HCT116 (cell line): ENCODE measurements around the gene KRTAP10-8. TPM values are rescaled to one million over a fixed set of nuclear protein-coding genes. Genes with fewer than 3 reads are reported as not detected.

ENCODE experiments used
- ATAC-seq: fragments of 200-7000 bp; cut with Tn5 transposase; 2 replicates; pipeline ENCODE4 v1.9.1; 2020; ENCODE audit warnings: mild to moderate bottlenecking, moderate library complexity
- BruUV-seq: library from RNA; stranded (reverse); fragments of 400-500 nt; replicated peaks from 2 replicates; lab custom pipeline; 2021; lab: Mats Ljungman, UMichigan
- CTCF ChIA-PET: fragments of 300-600 bp; sonication (Branson Sonifier 250); formaldehyde crosslinking; loops from one replicate; lab custom pipeline; 2021; ENCODE audit warnings: antibody characterized with exemption; lab: Charles Lee
- POLR2A ChIA-PET: fragments of 300-600, 350-600 bp; sonication (Branson Sonifier 250); formaldehyde crosslinking; loops from one replicate; lab custom pipeline; 2021; ENCODE audit warnings: antibody characterized with exemption; lab: Charles Lee
- RAD21 ChIA-PET, 2 experiments: fragments of 300-600 bp; sonication (Branson Sonifier 250); formaldehyde crosslinking; loops; one replicate each; lab custom pipeline; 2023; ENCODE audit warnings: low total read pairs in 2 of 2; ENCODE audit not compliant: uncharacterized antibody in 2 of 2, unreplicated experiment in 2 of 2, low non-redundant PET in 1 of 2; lab: Charles Lee
- DNase-seq: peaks from one replicate; pipeline ENCODE4 v3.0.0-alpha.2; 2010; ENCODE audit warnings: low read depth, low spot score
- H2AFZ ChIP-seq: fragments of 200-600 bp; shearing (Covaris generic), sonication (generic); 2 replicates; pipeline ENCODE4 v1.6.1; 2017; ENCODE audit warnings: low read depth, mixed run types, mixed read lengths, antibody characterized with exemption, low read length; ENCODE audit not compliant: poor library complexity, severe bottlenecking
- H3K27ac ChIP-seq: 2 replicates; pipeline ENCODE4 v1.5.1; 2012; ENCODE audit warnings: low read depth, low read length
- H3K27me3 ChIP-seq: fragments of 200-600 bp; sonication (generic); 2 replicates; pipeline ENCODE4 v1.6.1; 2016; ENCODE audit warnings: mixed run types, low read length, mixed read lengths; ENCODE audit not compliant: insufficient read depth
- H3K36me3 ChIP-seq, 2 experiments: fragments of 200-500 bp in 1 of 2; fragments of 200-600 bp in 1 of 2; sonication (Bioruptor generic) in 1 of 2; sonication (generic) in 1 of 2; 2 replicates each; pipeline versions ENCODE4 v1.5.1 to v1.6.1; 2014 to 2016; ENCODE audit warnings: low read length in 2 of 2, inconsistent platforms in 1 of 2, mixed read lengths in 1 of 2, mixed run types in 1 of 2; ENCODE audit not compliant: insufficient read depth in 2 of 2, control insufficient read depth in 1 of 2
- H3K4me1 ChIP-seq, 2 experiments: fragments of 200-600 bp in 1 of 2; sonication (generic) in 1 of 2; 2 replicates each; pipeline versions ENCODE4 v1.5.1 to v1.6.1; 2012 to 2017; ENCODE audit warnings: low read length in 2 of 2, inconsistent platforms in 1 of 2, mild to moderate bottlenecking in 1 of 2, mixed read lengths in 1 of 2, mixed run types in 1 of 2, moderate library complexity in 1 of 2; ENCODE audit not compliant: insufficient read depth in 2 of 2, control insufficient read depth in 1 of 2
- H3K4me2 ChIP-seq: fragments of 200-600 bp; sonication (generic); 2 replicates; pipeline ENCODE4 v1.6.1; 2017; ENCODE audit warnings: mixed run types, low read length, mixed read lengths
- H3K4me3 ChIP-seq, 2 experiments: fragments of 200-600 bp in 1 of 2; sonication (generic) in 1 of 2; replicated peaks in 1 of 2; 2 replicates each; pipeline ENCODE4 v1.5.1; 2011 to 2016; ENCODE audit warnings: low read length in 2 of 2, control low read depth in 1 of 2, low read depth in 1 of 2, mild to moderate bottlenecking in 1 of 2, mixed read lengths in 1 of 2, mixed run types in 1 of 2
- H3K79me2 ChIP-seq: fragments of 200-600 bp; sonication (generic); 2 replicates; pipeline ENCODE4 v1.6.1; 2017; ENCODE audit warnings: mild to moderate bottlenecking, mixed run types, low read length, moderate library complexity, mixed read lengths; ENCODE audit not compliant: insufficient read depth
- H3K9ac ChIP-seq: fragments of 200-600 bp; sonication (generic); 2 replicates; pipeline ENCODE4 v1.6.1; 2016; ENCODE audit warnings: low read length, mixed read lengths
- H3K9me2 ChIP-seq: fragments of 200-600 bp; sonication (generic), shearing (Covaris generic); 2 replicates; pipeline ENCODE4 v1.6.1; 2017; ENCODE audit warnings: mixed run types, mild to moderate bottlenecking, moderate library complexity; ENCODE audit not compliant: insufficient read depth
- H3K9me3 ChIP-seq, 2 experiments: fragments of 200-500 bp in 1 of 2; fragments of 200-600 bp in 1 of 2; sonication (Bioruptor generic) in 1 of 2; sonication (generic) in 1 of 2; 2 replicates each; pipeline ENCODE4 v1.6.1; 2014 to 2017; ENCODE audit warnings: low read length in 2 of 2, mixed read lengths in 2 of 2, inconsistent platforms in 1 of 2, low read depth in 1 of 2, mild to moderate bottlenecking in 1 of 2, mixed run types in 1 of 2, moderate library complexity in 1 of 2; ENCODE audit not compliant: control insufficient read depth in 1 of 2, insufficient read depth in 1 of 2
- H4K20me1 ChIP-seq: fragments of 200-600 bp; sonication (generic), shearing (Covaris generic); 2 replicates; pipeline ENCODE4 v1.6.1; 2017; ENCODE audit warnings: mixed run types, mild to moderate bottlenecking, moderate library complexity; ENCODE audit not compliant: insufficient read depth
- ELF1 ChIP-seq: IDR thresholded peaks from 2 replicates; pipeline ENCODE4 v1.6.1; 2012; ENCODE audit warnings: low read depth, borderline replicate concordance
- EZH2phosphoT487 ChIP-seq: fragments of 200-600 bp; IDR thresholded peaks from 2 replicates; pipeline ENCODE4 v1.6.1; 2018; ENCODE audit warnings: antibody characterized with exemption, borderline replicate concordance
- JUND ChIP-seq: IDR thresholded peaks from 2 replicates; pipeline ENCODE4 v1.6.1; 2012
- POLR2A ChIP-seq: IDR thresholded peaks from 2 replicates; pipeline ENCODE4 v1.7.0; 2011; ENCODE audit warnings: borderline replicate concordance; ENCODE audit not compliant: insufficient read depth, insufficient read length; ENCODE audit errors: extremely low read depth
- SP1 ChIP-seq: IDR thresholded peaks from 2 replicates; pipeline ENCODE4 v1.6.1; 2012; ENCODE audit warnings: low read depth
- TCF7L2 ChIP-seq: IDR thresholded peaks from 2 replicates; pipeline ENCODE4 v1.7.0; 2011; ENCODE audit warnings: borderline replicate concordance, inconsistent platforms; ENCODE audit not compliant: insufficient read depth, insufficient read length; ENCODE audit errors: extremely low read depth
- intact Hi-C: fragments of 100-400 bp; cut with micrococcal nuclease; formaldehyde crosslinking; loops from 2 replicates; pipeline ENCODE4 v1.10.0; 2022
- total RNA-seq: library from RNA; stranded (reverse); gene quantifications from one replicate; pipeline ENCODE4 v1.2.1, GENCODE V29; 2021; ENCODE audit not compliant: unreplicated experiment
- TF ChIP-seq, protein P1 (sequence below): IDR thresholded peaks from 2 replicates; pipeline ENCODE4 v1.6.1; 2012; ENCODE audit warnings: low read depth

KRTAP10-8 gene
- total RNA-seq, 1 experiment from 2014 or later, result not detected

DNA sequence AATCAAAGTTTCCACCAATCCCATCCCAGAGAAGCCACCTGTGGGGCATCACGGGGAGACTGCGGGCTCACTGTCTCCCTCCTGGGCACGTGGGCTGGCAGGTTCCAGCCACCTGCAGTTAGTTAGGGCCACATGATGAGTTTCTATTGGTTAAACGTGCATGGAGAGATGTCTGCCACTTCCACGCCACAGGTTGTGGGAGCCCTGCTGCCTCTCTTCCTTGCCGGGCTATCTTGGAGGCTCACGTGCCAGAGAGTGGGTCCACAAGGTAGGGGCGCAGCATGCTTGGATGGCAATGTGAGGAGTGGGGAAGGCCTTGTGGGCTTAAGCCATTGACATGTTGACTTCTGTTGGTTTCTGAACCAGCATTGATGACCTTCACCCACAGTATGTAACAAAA is 8.0 kb upstream of the KRTAP10-8 start:
- ChIA-PET CTCF (no interaction called here), POLR2A (no interaction called here), RAD21 (no interaction called here)
- no peak for TF ChIP-seq POLR2A
- TF ChIP-seq, protein P1, sequence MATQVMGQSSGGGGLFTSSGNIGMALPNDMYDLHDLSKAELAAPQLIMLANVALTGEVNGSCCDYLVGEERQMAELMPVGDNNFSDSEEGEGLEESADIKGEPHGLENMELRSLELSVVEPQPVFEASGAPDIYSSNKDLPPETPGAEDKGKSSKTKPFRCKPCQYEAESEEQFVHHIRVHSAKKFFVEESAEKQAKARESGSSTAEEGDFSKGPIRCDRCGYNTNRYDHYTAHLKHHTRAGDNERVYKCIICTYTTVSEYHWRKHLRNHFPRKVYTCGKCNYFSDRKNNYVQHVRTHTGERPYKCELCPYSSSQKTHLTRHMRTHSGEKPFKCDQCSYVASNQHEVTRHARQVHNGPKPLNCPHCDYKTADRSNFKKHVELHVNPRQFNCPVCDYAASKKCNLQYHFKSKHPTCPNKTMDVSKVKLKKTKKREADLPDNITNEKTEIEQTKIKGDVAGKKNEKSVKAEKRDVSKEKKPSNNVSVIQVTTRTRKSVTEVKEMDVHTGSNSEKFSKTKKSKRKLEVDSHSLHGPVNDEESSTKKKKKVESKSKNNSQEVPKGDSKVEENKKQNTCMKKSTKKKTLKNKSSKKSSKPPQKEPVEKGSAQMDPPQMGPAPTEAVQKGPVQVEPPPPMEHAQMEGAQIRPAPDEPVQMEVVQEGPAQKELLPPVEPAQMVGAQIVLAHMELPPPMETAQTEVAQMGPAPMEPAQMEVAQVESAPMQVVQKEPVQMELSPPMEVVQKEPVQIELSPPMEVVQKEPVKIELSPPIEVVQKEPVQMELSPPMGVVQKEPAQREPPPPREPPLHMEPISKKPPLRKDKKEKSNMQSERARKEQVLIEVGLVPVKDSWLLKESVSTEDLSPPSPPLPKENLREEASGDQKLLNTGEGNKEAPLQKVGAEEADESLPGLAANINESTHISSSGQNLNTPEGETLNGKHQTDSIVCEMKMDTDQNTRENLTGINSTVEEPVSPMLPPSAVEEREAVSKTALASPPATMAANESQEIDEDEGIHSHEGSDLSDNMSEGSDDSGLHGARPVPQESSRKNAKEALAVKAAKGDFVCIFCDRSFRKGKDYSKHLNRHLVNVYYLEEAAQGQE, result no peak
- no peak for TF ChIP-seq TCF7L2
- no peak for TF ChIP-seq JUND
- no peak for TF ChIP-seq EZH2phosphoT487
- Histone ChIP-seq H3K9ac (no peak overlapping the region), H3K4me2 (no peak overlapping the region), H3K27me3 (peaks cover 11% of the 10 kb centered on the region; the same call in 1 of the 2 replicates), H3K27ac (no peak overlapping the region), H3K9me3 (no peaks in the 10 kb centered on the region), H3K9me2 (no peaks in the 10 kb centered on the region), H3K79me2 (no peaks in the 10 kb centered on the region), H3K4me3 (no peak overlapping the region), H3K36me3 (no peaks in the 10 kb centered on the region), H3K4me1 (no peaks in the 10 kb centered on the region), H2AFZ (no peak overlapping the region), H4K20me1 (no peaks in the 10 kb centered on the region)
- intact Hi-C loops, result no loop called here
- no peak for ATAC-seq
- no TSS peak for BruUV-seq
- DNase-seq, result no peak

DNA sequence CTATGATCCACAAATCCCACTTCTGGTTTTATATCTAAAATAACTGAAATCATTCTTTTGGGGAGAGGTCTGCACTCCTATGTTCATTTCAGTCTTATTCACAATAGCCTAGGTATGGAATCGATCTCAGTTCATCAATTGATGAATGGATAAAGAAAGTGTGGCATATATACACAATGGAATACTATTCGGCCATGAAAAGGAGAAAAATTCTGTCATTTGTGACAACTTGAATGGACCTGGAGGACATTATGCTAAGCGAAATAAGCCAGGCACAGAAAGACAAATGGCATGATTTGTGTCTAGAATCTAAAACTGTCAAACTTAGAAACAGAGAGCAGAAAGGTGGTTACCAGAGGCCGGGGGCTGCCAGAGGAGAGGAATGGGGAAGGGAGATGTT is 5.4 kb upstream of the KRTAP10-8 start:
- Histone ChIP-seq H2AFZ (no peak overlapping the region), H3K27me3 (peaks cover 11% of the 10 kb centered on the region; the same call in 1 of the 2 replicates), H3K79me2 (no peaks in the 10 kb centered on the region), H3K4me3 (no peak overlapping the region), H3K9me3 (peaks cover 0 to 5% of the 10 kb centered on the region in 2 experiments; a peak in 2 of 4 replicates), H3K27ac (no peak overlapping the region), H3K36me3 (no peaks in the 10 kb centered on the region), H3K4me2 (no peak overlapping the region), H3K4me1 (no peaks in the 10 kb centered on the region), H3K9me2 (no peaks in the 10 kb centered on the region), H3K9ac (no peak overlapping the region), H4K20me1 (no peaks in the 10 kb centered on the region)
- BruUV-seq, result no TSS peak
- ATAC-seq, result no peak
- POLR2A ChIA-PET, result no interaction called here
- no peak for TF ChIP-seq SP1
- no peak for TF ChIP-seq ELF1
- RAD21 ChIA-PET, result no interaction called here
- CTCF ChIA-PET, result no interaction called here
- intact Hi-C loops, result no loop called here
- DNase-seq, result no peak
